Esophagus muscularis mucosa (tissue), 4 donors: ENCODE results near the gene TGFBI.

Experiments
- CTCF ChIP-seq, 3 experiments: fragments of 200-600 bp in 2 of 3; fragments of 450-650 bp in 1 of 3; sonication (generic) in 2 of 3; IDR thresholded peaks; one replicate each; pipeline ENCODE4 v1.5.1; 2017 to 2019; ENCODE audit warnings: antibody characterized with exemption in 3 of 3, mild to moderate bottlenecking in 2 of 3, moderate library complexity in 1 of 3
- EP300 ChIP-seq: sonication (generic); formaldehyde crosslinking; IDR thresholded peaks from one replicate; pipeline ENCODE4 v1.6.1; 2017; ENCODE audit warnings: antibody characterized with exemption
- POLR2A ChIP-seq: fragments of 450-650 bp; IDR thresholded peaks from one replicate; pipeline ENCODE4 v1.6.1; 2017; ENCODE audit warnings: antibody characterized with exemption, moderate library complexity, mild to moderate bottlenecking, low read depth
- POLR2AphosphoS5 ChIP-seq, 2 donors: sonication (generic); formaldehyde crosslinking; IDR thresholded peaks; one replicate each; pipeline ENCODE4 v1.6.1; 2017; ENCODE audit warnings: antibody characterized with exemption in 2 of 2

- no peak for TF ChIP-seq CTCF (IDR thresholded peaks at IDR 0.05)
- TF ChIP-seq EP300, result no peak
- no peak for TF ChIP-seq POLR2A
- no peak for TF ChIP-seq POLR2AphosphoS5 (IDR thresholded peaks at IDR 0.05)
Measured at GRCh38 chr5:136094913-136095641, 66.3 kb downstream of the TGFBI start.
